Sigmoid colon (tissue), 7 donors: ENCODE data around the gene BEST1. TPM values are rescaled to one million over a fixed set of nuclear protein-coding genes. Genes with fewer than 3 reads are reported as not detected.

ENCODE experiments used
- DNase-seq: peaks from one replicate; pipeline ENCODE4 v3.0.0-alpha.2; 2019
- H3K27ac ChIP-seq, 4 donors: fragments of 200-600 bp; sonication (generic); one replicate each; pipeline ENCODE4 v1.5.1; 2016 to 2019; ENCODE audit warnings: mild to moderate bottlenecking in 1 of 4
- H3K27me3 ChIP-seq, 3 donors: fragments of 200-600 bp; sonication (generic); one replicate each; pipeline ENCODE4 v1.5.1; 2019; ENCODE audit warnings: mild to moderate bottlenecking in 1 of 3
- H3K36me3 ChIP-seq, 4 donors: fragments of 200-600 bp; sonication (generic); one replicate each; pipeline ENCODE4 v1.5.1; 2016 to 2019
- H3K4me1 ChIP-seq, 4 donors: fragments of 200-600 bp; sonication (generic); one replicate each; pipeline ENCODE4 v1.5.1; 2017 to 2019
- H3K4me3 ChIP-seq, 4 donors: fragments of 200-600 bp; sonication (generic); one replicate each; pipeline ENCODE4 v1.5.1; 2017 to 2019; ENCODE audit warnings: mild to moderate bottlenecking in 2 of 4, moderate library complexity in 1 of 4
- H3K9me3 ChIP-seq, 4 donors: fragments of 200-600 bp in 3 of 4; sonication (generic) in 3 of 4; one replicate each; pipeline versions ENCODE4 v1.5.1 to v1.6.1; 2013 to 2019
- CTCF ChIP-seq, 4 experiments: fragments of 450-650 bp in 3 of 4; fragments of 200-600 bp in 1 of 4; IDR thresholded peaks; one replicate each; pipeline ENCODE4 v1.5.1; 2016 to 2019; ENCODE audit warnings: antibody characterized with exemption in 4 of 4, mild to moderate bottlenecking in 3 of 4, moderate library complexity in 2 of 4
- EP300 ChIP-seq, 4 donors: sonication (generic); formaldehyde crosslinking; IDR thresholded peaks; one replicate each; pipeline ENCODE4 v1.6.1; 2017; ENCODE audit warnings: antibody characterized with exemption in 4 of 4
- POLR2A ChIP-seq, 2 donors: fragments of 450-650 bp; IDR thresholded peaks; one replicate each; pipeline ENCODE4 v1.6.1; 2016; ENCODE audit warnings: antibody characterized with exemption in 2 of 2, mild to moderate bottlenecking in 2 of 2, moderate library complexity in 2 of 2
- POLR2AphosphoS5 ChIP-seq, 4 donors: sonication (generic); formaldehyde crosslinking; IDR thresholded peaks; one replicate each; pipeline ENCODE4 v1.6.1; 2017; ENCODE audit warnings: antibody characterized with exemption in 4 of 4
- WGBS, 2 donors: extraction: QIAGEN DNeasy Blood & Tissue Kit; methylation state at CpG; one replicate each; pipeline ENCODE4 v1.1.7; 2013; 5-methylcytosine and 5-hydroxymethylcytosine counted together
- intact Hi-C: fragments of 100-400 bp; cut with DNase I; formaldehyde crosslinking; loops from one replicate; pipeline ENCODE4 v1.15.1; 2023
- polyA plus RNA-seq, 3 donors: library from polyadenylated mRNA; stranded (reverse); fragments of 200-250 nt; gene quantifications; one replicate each; pipeline ENCODE4 v1.2.3, GENCODE V29; 2013
- total RNA-seq, 4 donors: library from RNA; depleted of rRNA; stranded (reverse); fragments of >200 nt; gene quantifications; one replicate each; pipeline ENCODE4 v1.1.0, GENCODE V29; 2016
- donor health status: healthy with polysubstance abuse.
- donor health status: Bipolar disorder and iron deficiency.
- donor health status: healthy.

The BEST1 gene
- total and polyA plus RNA-seq, 7 donors: 0.83 to 9.6 (median 4.3) TPM

- DNase-seq: no peak
- no peaks in the 10 kb centered on the region for H3K27me3 ChIP-seq
- intact Hi-C loops: no loop called here
- no peak overlapping the region for H3K4me3 ChIP-seq
- no peaks in the 10 kb centered on the region for H3K36me3 ChIP-seq
- TF ChIP-seq EP300 (IDR thresholded peaks at IDR 0.05) (no peak), CTCF (IDR thresholded peaks at IDR 0.05) (no peak), POLR2AphosphoS5 (IDR thresholded peaks at IDR 0.05) (no peak), POLR2A (IDR thresholded peaks at IDR 0.05) (no peak)
- H3K27ac ChIP-seq: no peak overlapping the region
- peaks cover 0 to 10% (median 6%) of the 10 kb centered on the region in 4 donors for H3K4me1 ChIP-seq
- H3K9me3 ChIP-seq: peaks cover 0 to 3% (median 0%) of the 10 kb centered on the region in 4 donors
- 93 to 96% methylated on average over 1 of the region's 1 CpG for WGBS, 2 donors
These were observed 33.3 kb downstream of the BEST1 start for GRCh38 chr11:61983419-61983818.

GRCh38 chr11:61985869-61986268, 35.7 kb downstream of the BEST1 start:
- H3K4me1 ChIP-seq: no peaks in the 10 kb centered on the region
- H3K27me3 ChIP-seq: no peaks in the 10 kb centered on the region
- 25 to 73% methylated on average over 5 of the region's 5 CpGs for WGBS, 2 donors
- no peak overlapping the region for H3K27ac ChIP-seq
- intact Hi-C loops: no loop called here
- TF ChIP-seq POLR2A (IDR thresholded peaks at IDR 0.05) (no peak), EP300 (IDR thresholded peaks at IDR 0.05) (no peak), CTCF (IDR thresholded peaks at IDR 0.05) (no peak), POLR2AphosphoS5 (IDR thresholded peaks at IDR 0.05) (no peak)
- H3K4me3 ChIP-seq: no peak overlapping the region
- no peaks in the 10 kb centered on the region for H3K36me3 ChIP-seq
- peaks cover 0 to 3% (median 0%) of the 10 kb centered on the region in 4 donors for H3K9me3 ChIP-seq
- DNase-seq: no peak

GRCh38 chr11:61994981-61995380, 44.8 kb downstream of the BEST1 start:
- no peak for DNase-seq
- intact Hi-C loops: no loop called here

GRCh38 chr11:61996933-61997332, 46.8 kb downstream of the BEST1 start:
- Histone ChIP-seq H3K27ac (no peak overlapping the region), H3K4me3 (no peak overlapping the region), H3K4me1 (no peaks in the 10 kb centered on the region), H3K9me3 (peaks cover 0 to 2% (median 0%) of the 10 kb centered on the region in 4 donors), H3K27me3 (no peaks in the 10 kb centered on the region), H3K36me3 (no peaks in the 10 kb centered on the region)
- intact Hi-C loops: no loop called here
- DNase-seq: no peak
- 95 to 96% methylated on average over 4 of the region's 4 CpGs for WGBS, 2 donors
- no peak for TF ChIP-seq EP300 (IDR thresholded peaks at IDR 0.05)
- TF ChIP-seq POLR2A (IDR thresholded peaks at IDR 0.05): no peak

More at GRCh38 chr11:61994981-61995380, 44.8 kb downstream of the BEST1 start:
- Histone ChIP-seq H3K27me3 (no peaks in the 10 kb centered on the region), H3K9me3 (peaks cover 0 to 2% (median 0%) of the 10 kb centered on the region in 4 donors), H3K4me1 (no peaks in the 10 kb centered on the region), H3K27ac (no peak overlapping the region), H3K36me3 (no peaks in the 10 kb centered on the region), H3K4me3 (no peak overlapping the region)
- TF ChIP-seq POLR2A (IDR thresholded peaks at IDR 0.05) (no peak), POLR2AphosphoS5 (IDR thresholded peaks at IDR 0.05) (no peak), CTCF (IDR thresholded peaks at IDR 0.05) (no peak), EP300 (IDR thresholded peaks at IDR 0.05) (no peak)
- 22 to 80% methylated on average over 3 of the region's 3 CpGs for WGBS, 2 donors

GRCh38 chr11:61999141-61999975, 49.2 kb downstream of the BEST1 start:
- intact Hi-C loops: no loop called here
- no peak overlapping the region for H3K27ac ChIP-seq
- H3K36me3 ChIP-seq: no peaks in the 10 kb centered on the region
- WGBS, 2 donors: 95 to 96% methylated on average over 7 of the region's 7 CpGs
- TF ChIP-seq POLR2AphosphoS5 (IDR thresholded peaks at IDR 0.05): no peak
- no peak for TF ChIP-seq CTCF (IDR thresholded peaks at IDR 0.05)
- TF ChIP-seq EP300 (IDR thresholded peaks at IDR 0.05): no peak
- no peaks in the 10 kb centered on the region for H3K4me1 ChIP-seq
- H3K9me3 ChIP-seq: peaks cover 0 to 2% (median 0%) of the 10 kb centered on the region in 4 donors
- H3K27me3 ChIP-seq: no peaks in the 10 kb centered on the region
- no peak overlapping the region for H3K4me3 ChIP-seq
- no peak for DNase-seq
